Measurements from ENCODE around the gene CDC42BPA.

DNA sequence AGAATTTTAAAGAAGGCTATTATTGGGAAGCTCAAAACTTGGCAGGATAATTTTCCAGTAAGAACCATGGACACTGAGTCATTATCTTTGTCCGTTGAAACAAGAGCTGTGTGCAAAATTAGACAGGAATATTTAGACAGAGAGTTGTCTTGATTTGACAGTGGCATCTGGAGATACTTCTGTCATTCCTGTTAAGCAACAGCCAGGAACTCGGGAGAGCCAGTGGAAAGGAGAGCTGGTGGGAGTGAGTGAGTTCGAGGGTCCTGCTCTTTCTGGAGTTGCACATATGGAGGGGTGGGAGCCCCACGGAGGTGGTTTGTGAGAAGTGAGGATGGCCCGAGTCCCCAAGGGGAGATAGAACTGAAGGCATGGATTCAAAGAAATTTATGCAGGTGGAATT lies 375.1 kb downstream of the CDC42BPA start:
- TF ChIP-seq CTCF (optimal IDR thresholded peaks at IDR 0.05 in 1 of 3, IDR thresholded peaks at IDR 0.05 in 1 of 3, conservative IDR thresholded peaks at IDR 0.05 in 1 of 3; ENCODE audit: extremely low read depth in 1 of 3, insufficient read depth in 2 of 3, low read length in 3 of 3) = no peak
- no peak for TF ChIP-seq EZH2 (IDR thresholded peaks at IDR 0.05; ENCODE audit: low read length)
